ENCODE results near the gene CTSZ. TPM values are rescaled to one million over a fixed set of nuclear protein-coding genes. Genes with fewer than 3 reads are reported as not detected.
"Not testable (repeated sequence)": the region's sequence is repeated elsewhere in the genome, so short reads cannot be mapped to it uniquely, and the experiment has no call there.

The CTSZ gene
- polyA plus RNA-seq, 1 donor = 77.6 TPM

GRCh38 chr20:58996226-58996611 lies 10.8 kb downstream of the CTSZ start:
- DNase-seq = no peak

- no peak for DNase-seq
These were observed 11.4 kb downstream of the CTSZ start for GRCh38 chr20:58995461-58996225.

- no peak for DNase-seq
These were observed 12.5 kb downstream of the CTSZ start for GRCh38 chr20:58994390-58995159.

GRCh38 chr20:58993332-58994248 lies 13.5 kb downstream of the CTSZ start:
- no peak for DNase-seq

GRCh38 chr20:58992911-58993310 lies 14.1 kb downstream of the CTSZ start:
- no peak for DNase-seq

- no peak for DNase-seq
These were observed 15.3 kb downstream of the CTSZ start for GRCh38 chr20:58991715-58992114.

GRCh38 chr20:58990651-58991445 lies 16.2 kb downstream of the CTSZ start:
- no peak for DNase-seq

- DNase-seq = no peak
These were observed 17.9 kb downstream of the CTSZ start for GRCh38 chr20:58989196-58989595.

GRCh38 chr20:58988565-58988882 lies 18.5 kb downstream of the CTSZ start:
- DNase-seq = no peak

- DNase-seq = no peak
These were observed 19.1 kb downstream of the CTSZ start for GRCh38 chr20:58987790-58988564.

GRCh38 chr20:58986968-58987517 lies 20.0 kb downstream of the CTSZ start:
- DNase-seq = no peak

- no peak for DNase-seq
These were observed 20.6 kb downstream of the CTSZ start for GRCh38 chr20:58986286-58986967.

- no peak for DNase-seq
These were observed 21.4 kb downstream of the CTSZ start for GRCh38 chr20:58985656-58986055.

GRCh38 chr20:58984691-58985090 lies 22.4 kb downstream of the CTSZ start:
- DNase-seq = no peak

- not testable (repeated sequence) for DNase-seq
These were observed 24.0 kb downstream of the CTSZ start for GRCh38 chr20:58983115-58983468.

GRCh38 chr20:58982406-58983114 lies 24.5 kb downstream of the CTSZ start:
- DNase-seq = no peak

- DNase-seq = peak; percentile 29
These were observed 25.3 kb downstream of the CTSZ start for GRCh38 chr20:58981628-58982364.

- DNase-seq = peak; percentile 89
These were observed 26.1 kb downstream of the CTSZ start, which contains the start of gene NELFCD for GRCh38 chr20:58980711-58981627. TSS of gene NELFCD (plus strand) at chr20:58981256. CDS start at chr20:58981310, 54 bp downstream.
